ENCODE data around the gene RALGPS2.

Gene RALGPS2

GRCh38 chr1:178867670-178868069 is 142.6 kb downstream of the RALGPS2 start:
- DNase-seq (ENCODE audit: low spot score): no peak

GRCh38 chr1:178868706-178869105 is 143.7 kb downstream of the RALGPS2 start:
- no peak for DNase-seq (ENCODE audit: low spot score)

- DNase-seq (ENCODE audit: low spot score): no peak
Observed at GRCh38 chr1:178869119-178869697, 144.2 kb downstream of the RALGPS2 start.

- DNase-seq (ENCODE audit: low spot score): no peak
Observed at GRCh38 chr1:178870221-178870620, 145.2 kb downstream of the RALGPS2 start.

- DNase-seq (ENCODE audit: low spot score): no peak
Observed at GRCh38 chr1:178870944-178871343, 145.9 kb downstream of the RALGPS2 start, which contains the start of gene ANGPTL1. Gene ANGPTL1, minus strand, starts transcription at chr1:178871077. Its CDS starts 5,301 bp downstream, at chr1:178865776.

GRCh38 chr1:178871551-178872320 is 146.7 kb downstream of the RALGPS2 start:
- DNase-seq (ENCODE audit: low spot score): no peak

GRCh38 chr1:178874966-178875365 is 149.9 kb downstream of the RALGPS2 start:
- no peak for DNase-seq (ENCODE audit: low spot score)

GRCh38 chr1:178875936-178876335 is 150.9 kb downstream of the RALGPS2 start:
- no peak for DNase-seq (ENCODE audit: low spot score)

GRCh38 chr1:178877896-178878295 is 152.9 kb downstream of the RALGPS2 start:
- DNase-seq (ENCODE audit: low spot score): no peak

- DNase-seq (ENCODE audit: low spot score): no peak
Observed at GRCh38 chr1:178881950-178882349, 156.9 kb downstream of the RALGPS2 start.

- no peak for DNase-seq (ENCODE audit: low spot score)
Observed at GRCh38 chr1:178885869-178886268, 160.8 kb downstream of the RALGPS2 start.

GRCh38 chr1:178886551-178886950 is 161.5 kb downstream of the RALGPS2 start:
- no peak for DNase-seq (ENCODE audit: low spot score)

GRCh38 chr1:178895928-178896327 is 170.9 kb downstream of the RALGPS2 start:
- no peak for DNase-seq (ENCODE audit: low spot score)

- DNase-seq (ENCODE audit: low spot score): no peak
Observed at GRCh38 chr1:178898401-178898800, 173.4 kb downstream of the RALGPS2 start.

GRCh38 chr1:178899402-178899801 is 174.4 kb downstream of the RALGPS2 start:
- DNase-seq (ENCODE audit: low spot score): no peak

- no peak for DNase-seq (ENCODE audit: low spot score)
Observed at GRCh38 chr1:178901482-178902125, 176.6 kb downstream of the RALGPS2 start.

GRCh38 chr1:178908358-178908757 is 183.3 kb downstream of the RALGPS2 start:
- DNase-seq (ENCODE audit: low spot score): no peak

- DNase-seq (ENCODE audit: low spot score): no peak
Observed at GRCh38 chr1:178910023-178910422, 185.0 kb downstream of the RALGPS2 start.

- DNase-seq (ENCODE audit: low spot score): no peak
Observed at GRCh38 chr1:178912597-178912996, 187.6 kb downstream of the RALGPS2 start.

GRCh38 chr1:178916448-178917174 is 191.6 kb downstream of the RALGPS2 start:
- DNase-seq (ENCODE audit: low spot score): no peak

- DNase-seq (ENCODE audit: low spot score): no peak
Observed at GRCh38 chr1:178918308-178918707, 193.3 kb downstream of the RALGPS2 start.

GRCh38 chr1:178918955-178919354 is 193.9 kb downstream of the RALGPS2 start:
- DNase-seq (ENCODE audit: low spot score): no peak
